Endodermal cell (in vitro differentiated cells): Measurements from ENCODE around the gene SCFD2. TPM values are rescaled to one million over a fixed set of nuclear protein-coding genes. Genes with fewer than 3 reads are reported as not detected.

Source experiments
- DNase-seq: peaks from one replicate; pipeline ENCODE4 v3.0.0-alpha.2; 2017
- H3K27ac ChIP-seq: 2 replicates; pipeline ENCODE4 v1.5.1; 2013; ENCODE audit warnings: mild to moderate bottlenecking, low read depth, low read length, moderate library complexity
- H3K27me3 ChIP-seq: 2 replicates; pipeline ENCODE4 v1.6.1; 2013; ENCODE audit warnings: mild to moderate bottlenecking, low read length, moderate library complexity; ENCODE audit not compliant: insufficient read depth, control insufficient read depth, poor library complexity, severe bottlenecking
- H3K36me3 ChIP-seq: 2 replicates; pipeline ENCODE4 v1.7.0; 2013; ENCODE audit warnings: mild to moderate bottlenecking, low read length, moderate library complexity; ENCODE audit not compliant: control insufficient read depth, insufficient read depth
- H3K4me1 ChIP-seq: one replicate; pipeline ENCODE4 v1.7.0; 2013; ENCODE audit warnings: low read length; ENCODE audit not compliant: control insufficient read depth, insufficient read depth
- H3K4me3 ChIP-seq: 2 replicates; pipeline ENCODE4 v1.5.1; 2013; ENCODE audit warnings: mild to moderate bottlenecking, low read length, moderate library complexity
- H3K9ac ChIP-seq: 2 replicates; pipeline ENCODE4 v1.6.1; 2013; ENCODE audit warnings: mild to moderate bottlenecking, low read length, moderate library complexity; ENCODE audit not compliant: poor library complexity, severe bottlenecking; ENCODE audit errors: extremely low read depth
- H3K9me3 ChIP-seq: 2 replicates; pipeline ENCODE4 v1.6.1; 2013; ENCODE audit warnings: mild to moderate bottlenecking, low read length, moderate library complexity; ENCODE audit not compliant: control insufficient read depth
- H3K27ac Mint-ChIP-seq: 2 replicates; pipeline ENCODE4 v1.8.0; 2020; ENCODE audit warnings: mixed read lengths
- H3K27me3 Mint-ChIP-seq: 2 replicates; pipeline ENCODE4 v1.8.0; 2021; ENCODE audit warnings: mild to moderate bottlenecking, mixed read lengths; ENCODE audit not compliant: insufficient read depth
- H3K36me3 Mint-ChIP-seq: 2 replicates; pipeline ENCODE4 v1.8.0; 2020; ENCODE audit warnings: low read depth, mixed read lengths
- H3K4me1 Mint-ChIP-seq: 2 replicates; pipeline ENCODE4 v1.8.0; 2020; ENCODE audit warnings: mixed read lengths
- H3K4me3 Mint-ChIP-seq: 2 replicates; pipeline ENCODE4 v1.8.0; 2020; ENCODE audit warnings: mild to moderate bottlenecking, moderate library complexity, mixed read lengths
- H3K9me3 Mint-ChIP-seq: 2 replicates; pipeline ENCODE4 v1.8.0; 2020; ENCODE audit warnings: mild to moderate bottlenecking, mixed read lengths
- WGBS, 2 experiments: methylation state at CpG; one replicate each; pipeline versions ENCODE4 v1.1.5 to v1.1.7; 2013; ENCODE audit warnings: missing lambda C conversion rate in 2 of 2, mixed read lengths in 1 of 2; ENCODE audit not compliant: insufficient coverage in 1 of 2, insufficient read length in 1 of 2; 5-methylcytosine and 5-hydroxymethylcytosine counted together
- total RNA-seq, 2 donors: library from RNA; stranded (reverse); fragmentation: NEBNext Ultra II Directional in 1 of 2; extraction: Animal tissue kit (Norgen Biotek cat#: 25700) in 1 of 2; gene quantifications; 2 replicates in 1 of 2; 3 replicates in 1 of 2; pipeline ENCODE4 v1.2.1, GENCODE V29; 2021
- TF ChIP-seq, protein P1 (sequence below): fragments of 200-600 bp; sonication (generic); conservative IDR thresholded peaks from 2 replicates; pipeline ENCODE4 v1.5.0; 2021; ENCODE audit warnings: antibody characterized with exemption, mild to moderate bottlenecking

SCFD2 gene
- total RNA-seq, 2 donors from 2014 or later: 5.7 to 6.5 TPM

DNA sequence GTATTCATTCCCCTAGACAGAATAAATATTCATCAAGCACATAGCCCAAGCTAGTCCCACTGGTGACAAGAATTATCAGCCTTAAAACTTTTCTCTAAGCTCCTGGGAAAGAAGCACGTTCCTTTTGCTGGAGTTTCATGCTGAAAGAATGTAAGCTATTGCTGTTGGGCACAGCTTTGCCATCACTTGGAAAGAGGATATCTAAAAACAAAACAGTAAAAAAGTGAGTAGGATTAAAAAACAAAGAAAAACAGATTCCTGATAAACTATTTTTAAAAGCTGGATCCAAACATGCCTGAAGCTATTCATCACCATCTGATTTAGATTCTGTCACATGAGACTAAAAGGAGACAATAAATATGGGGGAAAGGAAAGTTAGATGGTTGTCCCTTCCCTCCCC, 176.8 kb downstream of the SCFD2 start:
- no peak overlapping the region for H3K9ac ChIP-seq
- DNase-seq: no peak
- no peak overlapping the region for H3K27ac Mint-ChIP-seq
- no peaks in the 10 kb centered on the region for H3K27me3 ChIP-seq
- H3K36me3 ChIP-seq: no peaks in the 10 kb centered on the region
- H3K4me1 ChIP-seq: no peaks in the 10 kb centered on the region
- no peaks in the 10 kb centered on the region for H3K9me3 Mint-ChIP-seq
- TF ChIP-seq, protein P1, sequence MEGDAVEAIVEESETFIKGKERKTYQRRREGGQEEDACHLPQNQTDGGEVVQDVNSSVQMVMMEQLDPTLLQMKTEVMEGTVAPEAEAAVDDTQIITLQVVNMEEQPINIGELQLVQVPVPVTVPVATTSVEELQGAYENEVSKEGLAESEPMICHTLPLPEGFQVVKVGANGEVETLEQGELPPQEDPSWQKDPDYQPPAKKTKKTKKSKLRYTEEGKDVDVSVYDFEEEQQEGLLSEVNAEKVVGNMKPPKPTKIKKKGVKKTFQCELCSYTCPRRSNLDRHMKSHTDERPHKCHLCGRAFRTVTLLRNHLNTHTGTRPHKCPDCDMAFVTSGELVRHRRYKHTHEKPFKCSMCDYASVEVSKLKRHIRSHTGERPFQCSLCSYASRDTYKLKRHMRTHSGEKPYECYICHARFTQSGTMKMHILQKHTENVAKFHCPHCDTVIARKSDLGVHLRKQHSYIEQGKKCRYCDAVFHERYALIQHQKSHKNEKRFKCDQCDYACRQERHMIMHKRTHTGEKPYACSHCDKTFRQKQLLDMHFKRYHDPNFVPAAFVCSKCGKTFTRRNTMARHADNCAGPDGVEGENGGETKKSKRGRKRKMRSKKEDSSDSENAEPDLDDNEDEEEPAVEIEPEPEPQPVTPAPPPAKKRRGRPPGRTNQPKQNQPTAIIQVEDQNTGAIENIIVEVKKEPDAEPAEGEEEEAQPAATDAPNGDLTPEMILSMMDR: no peak
- H3K4me3 ChIP-seq: no peak overlapping the region
- H3K27me3 Mint-ChIP-seq: no peaks in the 10 kb centered on the region
- no peaks in the 10 kb centered on the region for H3K4me1 Mint-ChIP-seq
- H3K27ac ChIP-seq: no peak overlapping the region
- H3K4me3 Mint-ChIP-seq: no peak overlapping the region
- H3K36me3 Mint-ChIP-seq: no peaks in the 10 kb centered on the region
- H3K9me3 ChIP-seq: no peaks in the 10 kb centered on the region
- WGBS, 2 experiments: 91% methylated on average over 1 of the region's 1 CpG; no CpG with 5 or more reads in 1 of the 2 experiments

DNA sequence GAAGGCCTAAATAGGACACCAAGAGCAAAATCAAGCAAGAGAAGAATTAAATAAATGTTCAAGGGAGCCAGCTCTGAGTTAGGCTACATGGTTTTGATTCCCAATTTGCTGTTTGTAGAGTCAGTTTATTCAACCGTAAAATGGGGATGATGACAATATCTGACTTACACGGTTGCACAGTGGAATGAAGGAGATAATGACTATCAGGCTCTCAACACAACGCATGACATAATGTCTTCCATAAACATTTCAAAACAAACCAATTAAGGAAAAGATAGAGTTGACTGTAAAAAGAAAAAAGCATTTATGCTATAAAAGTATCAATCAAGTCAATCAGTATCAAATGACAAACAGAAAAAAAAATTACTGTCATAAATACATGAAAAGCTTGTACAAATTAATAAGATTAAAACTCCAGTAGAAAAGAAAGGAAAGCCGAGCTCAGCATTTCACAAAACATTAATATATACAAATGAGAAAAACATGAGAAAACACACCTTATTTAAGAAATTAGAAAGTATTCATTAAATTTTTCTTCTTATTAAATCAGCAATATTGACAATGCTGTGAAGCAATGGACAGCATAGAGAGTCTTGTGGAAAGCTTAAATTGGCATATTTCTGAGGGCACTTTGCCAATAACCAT, 179.0 kb downstream of the SCFD2 start:
- TF ChIP-seq, protein P1: no peak
- no peaks in the 10 kb centered on the region for H3K27me3 Mint-ChIP-seq
- H3K4me3 Mint-ChIP-seq: no peak overlapping the region
- no peaks in the 10 kb centered on the region for H3K27me3 ChIP-seq
- H3K4me3 ChIP-seq: no peak overlapping the region
- no peak overlapping the region for H3K27ac Mint-ChIP-seq
- H3K9me3 Mint-ChIP-seq: peaks cover 6% of the 10 kb centered on the region
- H3K36me3 ChIP-seq: no peaks in the 10 kb centered on the region
- WGBS, 2 experiments: 99 to 100% methylated on average over 2 to 3 of the region's 4 CpGs
- H3K27ac ChIP-seq: no peak overlapping the region
- no peak overlapping the region for H3K9ac ChIP-seq
- H3K4me1 ChIP-seq: no peaks in the 10 kb centered on the region
- no peaks in the 10 kb centered on the region for H3K9me3 ChIP-seq
- no peak for DNase-seq
- H3K36me3 Mint-ChIP-seq: no peaks in the 10 kb centered on the region
- H3K4me1 Mint-ChIP-seq: no peaks in the 10 kb centered on the region

DNA sequence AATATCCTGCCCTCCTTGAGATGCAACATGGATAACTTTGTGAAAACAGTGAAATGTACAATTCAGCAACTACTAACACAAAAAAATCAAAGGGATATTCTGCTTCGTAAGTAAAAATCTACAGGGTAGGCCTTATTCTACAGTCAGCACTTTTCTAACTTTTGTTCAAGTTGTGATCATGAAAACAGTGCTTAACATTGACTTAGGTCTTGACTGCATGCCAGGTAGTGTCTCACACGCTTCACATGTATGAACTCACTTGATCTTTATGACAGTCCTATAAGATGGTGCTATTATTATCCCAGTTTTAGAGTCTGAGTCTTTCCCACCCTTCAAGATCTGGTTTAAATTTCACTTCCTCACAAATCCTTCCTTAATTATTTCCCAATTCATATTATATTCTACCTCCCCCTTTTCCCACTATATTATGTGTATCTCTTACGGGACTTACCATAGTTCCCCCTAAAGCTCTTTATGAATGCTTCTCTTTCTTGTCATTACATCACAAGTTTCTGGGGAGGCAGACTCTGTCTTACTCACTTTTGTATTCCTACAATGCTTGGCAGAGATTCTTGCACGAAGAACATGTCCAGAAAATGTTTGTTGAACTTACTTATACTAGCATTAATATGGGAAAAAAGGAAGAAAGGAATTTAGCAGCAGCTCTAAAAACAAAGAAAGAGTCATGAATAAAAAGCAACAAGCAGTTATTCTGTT, 179.8 kb downstream of the SCFD2 start:
- no peak overlapping the region for H3K4me3 Mint-ChIP-seq
- no peaks in the 10 kb centered on the region for H3K27me3 Mint-ChIP-seq
- peaks cover 6% of the 10 kb centered on the region for H3K9me3 Mint-ChIP-seq
- no peaks in the 10 kb centered on the region for H3K4me1 ChIP-seq
- no peak for DNase-seq
- H3K27me3 ChIP-seq: no peaks in the 10 kb centered on the region
- no peaks in the 10 kb centered on the region for H3K36me3 ChIP-seq
- WGBS, 2 experiments: 80 to 100% methylated on average over 3 to 4 of the region's 4 CpGs
- no peak overlapping the region for H3K27ac Mint-ChIP-seq
- TF ChIP-seq, protein P1: no peak
- no peak overlapping the region for H3K4me3 ChIP-seq
- no peak overlapping the region for H3K27ac ChIP-seq
- H3K36me3 Mint-ChIP-seq: no peaks in the 10 kb centered on the region
- H3K9ac ChIP-seq: no peak overlapping the region
- no peaks in the 10 kb centered on the region for H3K9me3 ChIP-seq
- H3K4me1 Mint-ChIP-seq: no peaks in the 10 kb centered on the region
